ENCODE results near the gene INO80B.

GRCh38 chr2:74439373-74439772 is 15.5 kb upstream of the INO80B start:
- TF ChIP-seq CTCF (IDR thresholded peaks at IDR 0.05) (no peak), EZH2 (IDR thresholded peaks at IDR 0.05; ENCODE audit: borderline replicate concordance, insufficient read depth, low read depth, low read length, poor library complexity, severe bottlenecking) (no peak)

All from B cell (primary cell).